ENCODE data around the gene ZCCHC14. TPM values are rescaled to one million over a fixed set of nuclear protein-coding genes. Genes with fewer than 3 reads are reported as not detected.
A peak's percentile ranks its signal among the peaks of the same experiment; 100 is the strongest.

Gene ZCCHC14
- total RNA-seq, 1 donor from 2014 or later, result 50.4 TPM

- Mint-ChIP-seq H3K27me3 (ENCODE audit: unreplicated experiment) (no peaks in the 10 kb centered on the region), H3K4me3 (ENCODE audit: unreplicated experiment) (no peak overlapping the region), H3K4me1 (ENCODE audit: unreplicated experiment) (peaks cover 38% of the 10 kb centered on the region), H3K9me3 (ENCODE audit: unreplicated experiment) (no peaks in the 10 kb centered on the region), H3K27ac (ENCODE audit: unreplicated experiment) (no peak overlapping the region), H3K36me3 (ENCODE audit: low read depth, unreplicated experiment) (no peaks in the 10 kb centered on the region)
- no peak for DNase-seq (ENCODE audit: low spot score)
- TF ChIP-seq, protein P1, sequence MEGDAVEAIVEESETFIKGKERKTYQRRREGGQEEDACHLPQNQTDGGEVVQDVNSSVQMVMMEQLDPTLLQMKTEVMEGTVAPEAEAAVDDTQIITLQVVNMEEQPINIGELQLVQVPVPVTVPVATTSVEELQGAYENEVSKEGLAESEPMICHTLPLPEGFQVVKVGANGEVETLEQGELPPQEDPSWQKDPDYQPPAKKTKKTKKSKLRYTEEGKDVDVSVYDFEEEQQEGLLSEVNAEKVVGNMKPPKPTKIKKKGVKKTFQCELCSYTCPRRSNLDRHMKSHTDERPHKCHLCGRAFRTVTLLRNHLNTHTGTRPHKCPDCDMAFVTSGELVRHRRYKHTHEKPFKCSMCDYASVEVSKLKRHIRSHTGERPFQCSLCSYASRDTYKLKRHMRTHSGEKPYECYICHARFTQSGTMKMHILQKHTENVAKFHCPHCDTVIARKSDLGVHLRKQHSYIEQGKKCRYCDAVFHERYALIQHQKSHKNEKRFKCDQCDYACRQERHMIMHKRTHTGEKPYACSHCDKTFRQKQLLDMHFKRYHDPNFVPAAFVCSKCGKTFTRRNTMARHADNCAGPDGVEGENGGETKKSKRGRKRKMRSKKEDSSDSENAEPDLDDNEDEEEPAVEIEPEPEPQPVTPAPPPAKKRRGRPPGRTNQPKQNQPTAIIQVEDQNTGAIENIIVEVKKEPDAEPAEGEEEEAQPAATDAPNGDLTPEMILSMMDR (IDR thresholded peaks at IDR 0.05; ENCODE audit: unreplicated experiment), result no peak
Measured at GRCh38 chr16:87470332-87470731, 22.5 kb downstream of the ZCCHC14 start.

DNA sequence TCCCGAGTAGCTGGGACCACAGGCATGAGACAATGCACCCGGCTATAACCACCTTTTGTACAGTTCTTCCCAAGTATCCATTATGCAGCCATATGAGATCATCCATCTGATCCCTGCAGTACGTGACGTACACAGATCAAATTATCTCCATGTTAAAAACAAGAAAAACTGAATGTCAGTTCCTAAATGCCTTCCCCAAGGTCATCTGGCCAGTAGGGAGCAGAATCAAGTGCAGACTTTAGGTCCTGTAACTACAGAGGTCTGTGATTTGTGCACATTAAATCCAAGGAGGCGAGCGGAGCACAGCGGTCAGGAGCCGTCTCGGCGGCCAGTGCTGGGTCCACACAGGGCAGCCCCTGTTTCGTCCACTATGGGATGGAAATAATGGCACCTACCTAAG lies 23.7 kb downstream of the ZCCHC14 start:
- no peak overlapping the region for H3K27ac Mint-ChIP-seq (ENCODE audit: unreplicated experiment)
- H3K27me3 Mint-ChIP-seq (ENCODE audit: unreplicated experiment), result peaks cover 2% of the 10 kb centered on the region
- TF ChIP-seq, protein P1 (IDR thresholded peaks at IDR 0.05; ENCODE audit: unreplicated experiment), result no peak
- H3K4me3 Mint-ChIP-seq (ENCODE audit: unreplicated experiment), result no peak overlapping the region
- H3K9me3 Mint-ChIP-seq (ENCODE audit: unreplicated experiment), result no peaks in the 10 kb centered on the region
- H3K36me3 Mint-ChIP-seq (ENCODE audit: low read depth, unreplicated experiment), result no peaks in the 10 kb centered on the region
- DNase-seq (ENCODE audit: low spot score), result no peak
- peaks cover 45% of the 10 kb centered on the region for H3K4me1 Mint-ChIP-seq (ENCODE audit: unreplicated experiment)

DNA sequence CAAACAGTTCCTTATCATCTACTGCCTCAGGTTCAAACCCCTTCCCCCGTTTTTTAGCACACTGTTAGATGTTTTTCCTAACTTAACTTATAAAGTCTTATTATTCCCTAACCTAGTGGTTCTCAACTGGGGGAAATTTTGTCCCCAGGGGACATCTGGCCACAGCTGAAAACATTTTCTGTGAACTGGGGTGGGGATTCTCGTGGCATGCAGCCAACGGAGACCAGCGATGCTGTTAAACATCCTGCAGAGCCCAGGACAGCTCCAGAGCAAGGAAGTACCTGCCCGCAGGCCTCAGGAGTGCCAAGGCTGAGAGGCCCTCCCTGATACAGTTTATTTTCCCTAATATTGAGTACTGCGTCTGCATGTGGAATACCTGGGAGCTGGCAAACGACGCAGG lies 24.3 kb downstream of the ZCCHC14 start:
- TF ChIP-seq, protein P1 (IDR thresholded peaks at IDR 0.05; ENCODE audit: unreplicated experiment), result no peak
- peaks cover 51% of the 10 kb centered on the region for H3K4me1 Mint-ChIP-seq (ENCODE audit: unreplicated experiment)
- no peak for DNase-seq (ENCODE audit: low spot score)
- H3K36me3 Mint-ChIP-seq (ENCODE audit: low read depth, unreplicated experiment), result no peaks in the 10 kb centered on the region
- H3K27ac Mint-ChIP-seq (ENCODE audit: unreplicated experiment), result no peak overlapping the region
- H3K4me3 Mint-ChIP-seq (ENCODE audit: unreplicated experiment), result no peak overlapping the region
- peaks cover 2% of the 10 kb centered on the region for H3K27me3 Mint-ChIP-seq (ENCODE audit: unreplicated experiment)
- no peaks in the 10 kb centered on the region for H3K9me3 Mint-ChIP-seq (ENCODE audit: unreplicated experiment)

DNA sequence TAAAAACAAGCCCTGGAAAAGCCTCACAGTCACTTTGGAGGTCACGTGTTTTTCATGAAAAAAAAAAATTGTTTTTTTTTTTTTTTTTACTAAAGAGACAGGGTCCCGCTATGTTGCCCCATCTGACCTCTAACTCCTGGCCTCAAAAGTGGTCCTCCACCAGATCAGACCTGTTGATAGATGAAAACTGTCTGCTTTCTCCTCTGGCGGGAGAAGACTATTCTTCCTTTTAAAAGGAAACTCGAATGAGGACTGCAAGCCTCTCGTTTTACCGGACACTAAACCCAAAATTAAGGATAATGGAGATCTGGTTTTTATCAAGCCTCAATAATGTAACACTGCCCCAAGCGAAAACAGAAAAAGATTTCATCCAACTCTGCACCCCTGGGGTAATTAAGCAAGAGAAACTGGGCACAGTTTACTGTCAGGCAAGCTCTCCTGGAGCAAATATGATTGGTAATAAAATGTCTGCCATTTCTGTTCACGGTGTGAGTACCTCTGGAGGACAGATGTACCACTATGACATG lies 25.8 kb downstream of the ZCCHC14 start:
- H3K27me3 Mint-ChIP-seq (ENCODE audit: unreplicated experiment), result peaks cover 2% of the 10 kb centered on the region
- TF ChIP-seq, protein P1 (IDR thresholded peaks at IDR 0.05; ENCODE audit: unreplicated experiment), result no peak
- peaks cover 57% of the 10 kb centered on the region for H3K4me1 Mint-ChIP-seq (ENCODE audit: unreplicated experiment)
- H3K36me3 Mint-ChIP-seq (ENCODE audit: low read depth, unreplicated experiment), result no peaks in the 10 kb centered on the region
- DNase-seq (ENCODE audit: low spot score), result no peak
- peak overlapping the region; percentile 50 for H3K27ac Mint-ChIP-seq (ENCODE audit: unreplicated experiment)
- no peak overlapping the region for H3K4me3 Mint-ChIP-seq (ENCODE audit: unreplicated experiment)
- H3K9me3 Mint-ChIP-seq (ENCODE audit: unreplicated experiment), result no peaks in the 10 kb centered on the region

- H3K27me3 Mint-ChIP-seq (ENCODE audit: unreplicated experiment), result peaks cover 2% of the 10 kb centered on the region
- DNase-seq (ENCODE audit: low spot score), result no peak
Measured at GRCh38 chr16:87465879-87466278, 26.9 kb downstream of the ZCCHC14 start.

More at GRCh38 chr16:87465879-87466278, 26.9 kb downstream of the ZCCHC14 start:
- Mint-ChIP-seq H3K4me3 (ENCODE audit: unreplicated experiment) (no peak overlapping the region), H3K4me1 (ENCODE audit: unreplicated experiment) (peaks cover 64% of the 10 kb centered on the region), H3K9me3 (ENCODE audit: unreplicated experiment) (no peaks in the 10 kb centered on the region), H3K27ac (ENCODE audit: unreplicated experiment) (peak overlapping the region; percentile 84), H3K36me3 (ENCODE audit: low read depth, unreplicated experiment) (no peaks in the 10 kb centered on the region)
- TF ChIP-seq, protein P1 (IDR thresholded peaks at IDR 0.05; ENCODE audit: unreplicated experiment), result no peak

All from endothelial cell (in vitro differentiated cells).